WTC11 (cell line): Measurements from ENCODE around the gene NT5C1B. TPM values are rescaled to one million over a fixed set of nuclear protein-coding genes. Genes with fewer than 3 reads are reported as not detected.

Experiments
- ATAC-seq: fragments of 200-7000 bp; cut with Tn5 transposase; 2 replicates; pipeline ENCODE4 v1.10.0; 2021; ENCODE audit warnings: mild to moderate bottlenecking, moderate library complexity
- CTCF ChIA-PET: fragments of 300-600 bp; sonication (Branson Sonifier 250); formaldehyde crosslinking; loops from one replicate; lab custom pipeline; 2021; ENCODE audit warnings: antibody characterized with exemption; lab: Charles Lee
- POLR2A ChIA-PET: fragments of 350-600 bp; sonication (Branson Sonifier 250); formaldehyde crosslinking; loops from one replicate; lab custom pipeline; 2021; ENCODE audit warnings: antibody characterized with exemption; lab: Charles Lee
- DNase-seq: peaks from one replicate; pipeline ENCODE4 v3.0.0; 2021; ENCODE audit warnings: low spot score
- H3K27ac Mint-ChIP-seq: 2 replicates; pipeline ENCODE4 v1.8.0; 2021; ENCODE audit warnings: mixed read lengths
- H3K27me3 Mint-ChIP-seq: 2 replicates; pipeline ENCODE4 v1.8.0; 2021; ENCODE audit warnings: low read depth, mild to moderate bottlenecking, moderate library complexity, mixed read lengths
- H3K36me3 Mint-ChIP-seq: 2 replicates; pipeline ENCODE4 v1.8.0; 2021; ENCODE audit warnings: mixed read lengths
- H3K4me1 Mint-ChIP-seq: 2 replicates; pipeline ENCODE4 v1.8.0; 2022; ENCODE audit warnings: mixed read lengths
- H3K4me3 Mint-ChIP-seq: 2 replicates; pipeline ENCODE4 v1.8.0; 2021; ENCODE audit warnings: mild to moderate bottlenecking, moderate library complexity, mixed read lengths
- H3K9me3 Mint-ChIP-seq: 2 replicates; pipeline ENCODE4 v1.8.0; 2021; ENCODE audit warnings: mixed read lengths
- CDX4 ChIP-seq: fragments of 250-450 bp; sonication (Bioruptor Pico); IDR thresholded peaks from 2 replicates; pipeline ENCODE4 v1.9.0; 2021; ENCODE audit warnings: moderate library complexity, mild to moderate bottlenecking, inconsistent platforms, borderline replicate concordance
- FOXJ3 ChIP-seq: sonication (generic); formaldehyde crosslinking; IDR thresholded peaks from 2 replicates; pipeline ENCODE4 v1.9.0; 2021; ENCODE audit warnings: missing genetic modification reagents, mild to moderate bottlenecking, borderline replicate concordance
- GTF2I ChIP-seq: fragments of 250-450 bp; sonication (Bioruptor Pico); conservative IDR thresholded peaks from 2 replicates; pipeline ENCODE4 v1.4.0; 2021; ENCODE audit warnings: mild to moderate bottlenecking
- KAT7 ChIP-seq: sonication (generic); formaldehyde crosslinking; IDR thresholded peaks from 2 replicates; pipeline ENCODE4 v1.8.1; 2023; ENCODE audit warnings: missing genetic modification reagents, mild to moderate bottlenecking, borderline replicate concordance
- NR1H2 ChIP-seq: sonication (generic); formaldehyde crosslinking; IDR thresholded peaks from 2 replicates; pipeline ENCODE4 v1.9.0; 2021; ENCODE audit warnings: mild to moderate bottlenecking, moderate library complexity, missing genetic modification reagents
- NR3C1 ChIP-seq: sonication (generic); formaldehyde crosslinking; conservative IDR thresholded peaks from 2 replicates; pipeline ENCODE4 v1.8.1; 2023; ENCODE audit warnings: low read depth, mild to moderate bottlenecking, missing genetic modification reagents
- OVOL2 ChIP-seq: fragments of 250-450 bp; sonication (Bioruptor Pico); IDR thresholded peaks from 2 replicates; pipeline ENCODE4 v1.9.0; 2021; ENCODE audit warnings: mild to moderate bottlenecking, borderline replicate concordance
- USF2 ChIP-seq: sonication (generic); formaldehyde crosslinking; IDR thresholded peaks from 2 replicates; pipeline ENCODE4 v1.8.1; 2023; ENCODE audit warnings: mild to moderate bottlenecking, missing genetic modification reagents, moderate library complexity
- ZBTB21 ChIP-seq: sonication (generic); formaldehyde crosslinking; IDR thresholded peaks from 2 replicates; pipeline ENCODE4 v1.8.1; 2023; ENCODE audit warnings: mild to moderate bottlenecking, missing genetic modification reagents, borderline replicate concordance
- ZNF423 ChIP-seq: fragments of 250-450 bp; sonication (Bioruptor Pico); IDR thresholded peaks from 2 replicates; pipeline ENCODE4 v2.1.2; 2022; ENCODE audit warnings: mild to moderate bottlenecking, moderate library complexity
- total RNA-seq: library from RNA; stranded (reverse); gene quantifications from 3 replicates; pipeline ENCODE4 v1.2.3, GENCODE V29; 2021
- TF ChIP-seq, protein P1 (sequence below): sonication (generic); formaldehyde crosslinking; IDR thresholded peaks from 2 replicates; pipeline ENCODE4 v1.8.1; 2022; ENCODE audit warnings: low read depth, mild to moderate bottlenecking, moderate library complexity, missing genetic modification reagents, borderline replicate concordance
- TF ChIP-seq, protein P2 (sequence below): sonication (generic); formaldehyde crosslinking; IDR thresholded peaks from 2 replicates; pipeline ENCODE4 v1.8.0; 2022; ENCODE audit warnings: mild to moderate bottlenecking, missing genetic modification reagents
- TF ChIP-seq, protein P3 (sequence below): sonication (generic); formaldehyde crosslinking; conservative IDR thresholded peaks from 2 replicates; pipeline ENCODE4 v1.8.1; 2023; ENCODE audit warnings: mild to moderate bottlenecking, low read depth, missing genetic modification reagents, moderate library complexity
- TF ChIP-seq, protein P4 (sequence below): sonication (generic); formaldehyde crosslinking; IDR thresholded peaks from 2 replicates; pipeline ENCODE4 v1.8.0; 2022; ENCODE audit warnings: mild to moderate bottlenecking, missing genetic modification reagents

Gene NT5C1B
- total RNA-seq, 1 experiment from 2014 or later = not detected

DNA sequence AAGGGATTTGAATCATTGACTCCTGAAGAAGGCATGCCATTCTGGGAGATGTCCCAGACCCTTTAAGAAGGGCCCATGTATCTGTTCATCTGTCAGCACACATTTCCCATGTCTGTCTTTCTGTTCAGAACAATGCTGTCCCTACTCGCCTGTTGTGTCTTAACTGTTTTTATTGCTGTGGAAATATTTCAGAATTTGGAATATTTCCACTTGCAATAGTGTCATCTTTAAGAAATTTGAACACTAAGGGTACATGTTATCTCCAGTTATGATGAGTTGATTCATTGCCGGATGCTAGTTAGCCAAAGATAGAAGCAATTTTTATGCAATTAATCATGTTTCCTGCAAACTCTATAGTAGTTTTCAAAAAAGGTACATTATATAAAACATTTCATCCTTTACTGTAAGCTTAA lies 36.9 kb upstream of the NT5C1B start:
- ATAC-seq (no peak), DNase-seq (no peak)
- TF ChIP-seq OVOL2 (CRISPR knock-in tag) (no peak), KAT7 (CRISPR knock-in tag) (no peak), ZBTB21 (CRISPR knock-in tag) (no peak)
- TF ChIP-seq, protein P1, sequence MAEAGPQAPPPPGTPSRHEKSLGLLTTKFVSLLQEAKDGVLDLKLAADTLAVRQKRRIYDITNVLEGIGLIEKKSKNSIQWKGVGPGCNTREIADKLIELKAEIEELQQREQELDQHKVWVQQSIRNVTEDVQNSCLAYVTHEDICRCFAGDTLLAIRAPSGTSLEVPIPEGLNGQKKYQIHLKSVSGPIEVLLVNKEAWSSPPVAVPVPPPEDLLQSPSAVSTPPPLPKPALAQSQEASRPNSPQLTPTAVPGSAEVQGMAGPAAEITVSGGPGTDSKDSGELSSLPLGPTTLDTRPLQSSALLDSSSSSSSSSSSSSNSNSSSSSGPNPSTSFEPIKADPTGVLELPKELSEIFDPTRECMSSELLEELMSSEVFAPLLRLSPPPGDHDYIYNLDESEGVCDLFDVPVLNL (CRISPR knock-in tag) = no peak
- POLR2A ChIA-PET = no interaction called here
- CTCF ChIA-PET = no interaction called here
- Mint-ChIP-seq H3K36me3 (peaks cover 4% of the 10 kb centered on the region), H3K4me3 (no peak overlapping the region), H3K27ac (no peak overlapping the region), H3K27me3 (no peaks in the 10 kb centered on the region), H3K9me3 (peaks cover 12% of the 10 kb centered on the region), H3K4me1 (no peaks in the 10 kb centered on the region)

- CTCF ChIA-PET = no interaction called here
- POLR2A ChIA-PET = no interaction called here
These were observed 36.2 kb upstream of the NT5C1B start for GRCh38 chr2:18625563-18625962.

DNA sequence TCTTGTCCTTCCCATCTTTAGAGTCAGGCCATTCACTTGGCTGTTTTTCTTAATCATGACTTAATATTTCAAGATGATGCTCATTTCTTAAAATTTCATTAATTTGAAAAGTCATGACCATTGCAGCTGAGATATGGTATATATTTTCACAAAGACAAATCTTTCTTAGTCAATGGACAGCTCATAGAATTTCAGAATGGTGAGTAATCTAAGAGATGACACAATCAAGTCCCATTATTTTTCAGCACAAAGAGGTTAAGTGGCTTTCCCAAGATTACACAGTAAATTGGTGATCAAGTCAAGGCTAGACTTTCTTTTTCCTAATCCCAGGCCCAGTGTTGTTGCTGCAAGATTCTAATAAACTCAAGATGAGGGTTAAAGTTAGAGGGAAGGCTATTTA lies 34.4 kb upstream of the NT5C1B start:
- TF ChIP-seq, protein P2, sequence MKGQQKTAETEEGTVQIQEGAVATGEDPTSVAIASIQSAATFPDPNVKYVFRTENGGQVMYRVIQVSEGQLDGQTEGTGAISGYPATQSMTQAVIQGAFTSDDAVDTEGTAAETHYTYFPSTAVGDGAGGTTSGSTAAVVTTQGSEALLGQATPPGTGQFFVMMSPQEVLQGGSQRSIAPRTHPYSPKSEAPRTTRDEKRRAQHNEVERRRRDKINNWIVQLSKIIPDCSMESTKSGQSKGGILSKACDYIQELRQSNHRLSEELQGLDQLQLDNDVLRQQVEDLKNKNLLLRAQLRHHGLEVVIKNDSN (CRISPR knock-in tag) = no peak
- TF ChIP-seq, protein P3, sequence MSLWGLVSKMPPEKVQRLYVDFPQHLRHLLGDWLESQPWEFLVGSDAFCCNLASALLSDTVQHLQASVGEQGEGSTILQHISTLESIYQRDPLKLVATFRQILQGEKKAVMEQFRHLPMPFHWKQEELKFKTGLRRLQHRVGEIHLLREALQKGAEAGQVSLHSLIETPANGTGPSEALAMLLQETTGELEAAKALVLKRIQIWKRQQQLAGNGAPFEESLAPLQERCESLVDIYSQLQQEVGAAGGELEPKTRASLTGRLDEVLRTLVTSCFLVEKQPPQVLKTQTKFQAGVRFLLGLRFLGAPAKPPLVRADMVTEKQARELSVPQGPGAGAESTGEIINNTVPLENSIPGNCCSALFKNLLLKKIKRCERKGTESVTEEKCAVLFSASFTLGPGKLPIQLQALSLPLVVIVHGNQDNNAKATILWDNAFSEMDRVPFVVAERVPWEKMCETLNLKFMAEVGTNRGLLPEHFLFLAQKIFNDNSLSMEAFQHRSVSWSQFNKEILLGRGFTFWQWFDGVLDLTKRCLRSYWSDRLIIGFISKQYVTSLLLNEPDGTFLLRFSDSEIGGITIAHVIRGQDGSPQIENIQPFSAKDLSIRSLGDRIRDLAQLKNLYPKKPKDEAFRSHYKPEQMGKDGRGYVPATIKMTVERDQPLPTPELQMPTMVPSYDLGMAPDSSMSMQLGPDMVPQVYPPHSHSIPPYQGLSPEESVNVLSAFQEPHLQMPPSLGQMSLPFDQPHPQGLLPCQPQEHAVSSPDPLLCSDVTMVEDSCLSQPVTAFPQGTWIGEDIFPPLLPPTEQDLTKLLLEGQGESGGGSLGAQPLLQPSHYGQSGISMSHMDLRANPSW (CRISPR knock-in tag) = no peak
- no peak for TF ChIP-seq ZNF423
- no peak for TF ChIP-seq NR1H2 (CRISPR knock-in tag)
- TF ChIP-seq CDX4 (CRISPR knock-in tag) = no peak
- H3K4me1 Mint-ChIP-seq = no peaks in the 10 kb centered on the region
- no peaks in the 10 kb centered on the region for H3K9me3 Mint-ChIP-seq
- CTCF ChIA-PET = no interaction called here
- POLR2A ChIA-PET = no interaction called here
- no peaks in the 10 kb centered on the region for H3K27me3 Mint-ChIP-seq
- ATAC-seq (no peak), DNase-seq (no peak)
- H3K36me3 Mint-ChIP-seq = no peaks in the 10 kb centered on the region
- no peak overlapping the region for H3K27ac Mint-ChIP-seq
- H3K4me3 Mint-ChIP-seq = no peak overlapping the region

More at GRCh38 chr2:18625563-18625962, 36.2 kb upstream of the NT5C1B start:
- no peak for ATAC-seq
- Mint-ChIP-seq H3K9me3 (peaks cover 5% of the 10 kb centered on the region), H3K36me3 (no peaks in the 10 kb centered on the region; the same call in 1 of the 2 replicates), H3K4me3 (no peak overlapping the region), H3K27me3 (no peaks in the 10 kb centered on the region), H3K4me1 (no peaks in the 10 kb centered on the region), H3K27ac (no peak overlapping the region)
- TF ChIP-seq NR3C1 (CRISPR knock-in tag) = no peak
- TF ChIP-seq GTF2I (CRISPR knock-in tag) = no peak
- TF ChIP-seq USF2 = no peak
- TF ChIP-seq, protein P4, sequence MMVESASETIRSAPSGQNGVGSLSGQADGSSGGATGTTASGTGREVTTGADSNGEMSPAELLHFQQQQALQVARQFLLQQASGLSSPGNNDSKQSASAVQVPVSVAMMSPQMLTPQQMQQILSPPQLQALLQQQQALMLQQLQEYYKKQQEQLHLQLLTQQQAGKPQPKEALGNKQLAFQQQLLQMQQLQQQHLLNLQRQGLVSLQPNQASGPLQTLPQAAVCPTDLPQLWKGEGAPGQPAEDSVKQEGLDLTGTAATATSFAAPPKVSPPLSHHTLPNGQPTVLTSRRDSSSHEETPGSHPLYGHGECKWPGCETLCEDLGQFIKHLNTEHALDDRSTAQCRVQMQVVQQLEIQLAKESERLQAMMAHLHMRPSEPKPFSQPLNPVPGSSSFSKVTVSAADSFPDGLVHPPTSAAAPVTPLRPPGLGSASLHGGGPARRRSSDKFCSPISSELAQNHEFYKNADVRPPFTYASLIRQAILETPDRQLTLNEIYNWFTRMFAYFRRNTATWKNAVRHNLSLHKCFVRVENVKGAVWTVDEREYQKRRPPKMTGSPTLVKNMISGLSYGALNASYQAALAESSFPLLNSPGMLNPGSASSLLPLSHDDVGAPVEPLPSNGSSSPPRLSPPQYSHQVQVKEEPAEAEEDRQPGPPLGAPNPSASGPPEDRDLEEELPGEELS = no peak
- TF ChIP-seq FOXJ3 (CRISPR knock-in tag) = no peak
- no peak for DNase-seq
